Fibroblast of pulmonary artery (primary cell): ENCODE results near the gene MALRD1.

Experiments
- DNase-seq: peaks from one replicate; pipeline ENCODE4 v3.0.0-alpha.2; 2010; ENCODE audit warnings: low read depth
- H3K4me3 ChIP-seq: replicated peaks from 2 replicates; pipeline ENCODE4 v1.5.1; 2011; ENCODE audit warnings: low read depth, mild to moderate bottlenecking, control low read depth, low read length, moderate library complexity
- CTCF ChIP-seq: IDR thresholded peaks from 2 replicates; pipeline ENCODE4 v1.5.1; 2011; ENCODE audit warnings: mild to moderate bottlenecking, control low read depth, low read length, inconsistent platforms; ENCODE audit errors: missing control alignments

The MALRD1 gene

GRCh38 chr10:19708031-19708430, 659.4 kb downstream of the MALRD1 start:
- DNase-seq, result no peak
- H3K4me3 ChIP-seq, result no peak overlapping the region
- TF ChIP-seq CTCF, result no peak

GRCh38 chr10:19710600-19710999, 662.0 kb downstream of the MALRD1 start:
- no peak for DNase-seq
- H3K4me3 ChIP-seq, result no peak overlapping the region
- TF ChIP-seq CTCF, result no peak

GRCh38 chr10:19713159-19713558, 664.6 kb downstream of the MALRD1 start:
- H3K4me3 ChIP-seq, result no peak overlapping the region
- no peak for DNase-seq
- no peak for TF ChIP-seq CTCF

GRCh38 chr10:19713800-19714525, 665.4 kb downstream of the MALRD1 start:
- H3K4me3 ChIP-seq, result no peak overlapping the region
- DNase-seq, result no peak
- TF ChIP-seq CTCF, result no peak

GRCh38 chr10:19719284-19719683, 670.7 kb downstream of the MALRD1 start:
- TF ChIP-seq CTCF, result no peak
- peak; percentile 51 for DNase-seq
- H3K4me3 ChIP-seq, result no peak overlapping the region

- no peak for DNase-seq
- no peak for TF ChIP-seq CTCF
- no peak overlapping the region for H3K4me3 ChIP-seq
These were observed 675.7 kb downstream of the MALRD1 start for GRCh38 chr10:19724287-19724686.

GRCh38 chr10:19728376-19728775, 679.8 kb downstream of the MALRD1 start:
- H3K4me3 ChIP-seq, result no peak overlapping the region
- TF ChIP-seq CTCF, result no peak
- no peak for DNase-seq
